Putamen (tissue), 1 donor: ENCODE measurements around the gene GLRX2.
"Not testable (repeated sequence)": the region's sequence is repeated elsewhere in the genome, so short reads cannot be mapped to it uniquely, and the experiment has no call there.

ENCODE experiments used
- DNase-seq: peaks from one replicate; pipeline ENCODE4 v3.0.0-alpha.2; 2016; ENCODE audit warnings: low spot score

Gene GLRX2

GRCh38 chr1:193104907-193105820, at the start of gene GLRX2:
Gene GLRX2 (minus strand): TSS chr1:193105414. CDS start chr1:193105382, 32 bp downstream.
- DNase-seq, result peak; percentile 86

- no peak for DNase-seq
Measured at GRCh38 chr1:193144999-193145398, 39.8 kb upstream of the GLRX2 start.

- DNase-seq, result no peak
Measured at GRCh38 chr1:193144361-193144938, 39.2 kb upstream of the GLRX2 start.

- DNase-seq, result no peak
Measured at GRCh38 chr1:193143285-193143684, 38.1 kb upstream of the GLRX2 start.

GRCh38 chr1:193142409-193142808, 37.2 kb upstream of the GLRX2 start:
- DNase-seq, result no peak

- no peak for DNase-seq
Measured at GRCh38 chr1:193141804-193142203, 36.6 kb upstream of the GLRX2 start.

GRCh38 chr1:193140254-193140653, 35.0 kb upstream of the GLRX2 start:
- DNase-seq, result no peak

- no peak for DNase-seq
Measured at GRCh38 chr1:193131266-193131860, 26.1 kb upstream of the GLRX2 start.

GRCh38 chr1:193125369-193125768, 20.2 kb upstream of the GLRX2 start:
- no peak for DNase-seq

GRCh38 chr1:193123751-193124150, 18.5 kb upstream of the GLRX2 start:
- DNase-seq, result no peak

GRCh38 chr1:193121616-193122593, 16.7 kb upstream of the GLRX2 start, which contains the start of gene CDC73:
Gene CDC73 (plus strand): TSS chr1:193122031. CDS start chr1:193122201, 170 bp downstream.
- peak; percentile 96 for DNase-seq

GRCh38 chr1:193120604-193121166, 15.5 kb upstream of the GLRX2 start:
- DNase-seq, result no peak

- no peak for DNase-seq
Measured at GRCh38 chr1:193118803-193119730, 13.9 kb upstream of the GLRX2 start.

GRCh38 chr1:193118194-193118593, 13.0 kb upstream of the GLRX2 start:
- no peak for DNase-seq

GRCh38 chr1:193117167-193117566, 12.0 kb upstream of the GLRX2 start:
- not testable (repeated sequence) for DNase-seq

GRCh38 chr1:193115629-193116227, 10.5 kb upstream of the GLRX2 start:
- DNase-seq, result no peak

GRCh38 chr1:193114485-193115095, 9.4 kb upstream of the GLRX2 start:
- no peak for DNase-seq

GRCh38 chr1:193113992-193114332, 8.7 kb upstream of the GLRX2 start:
- no peak for DNase-seq

GRCh38 chr1:193113258-193113991, 8.2 kb upstream of the GLRX2 start:
- DNase-seq, result no peak
